MCF 10A (cell line): ENCODE measurements around the gene GCGR. TPM values are rescaled to one million over a fixed set of nuclear protein-coding genes. Genes with fewer than 3 reads are reported as not detected.

ENCODE experiments used
- BruUV-seq: library from RNA; stranded (reverse); fragments of 400-500 nt; replicated peaks from 2 replicates; lab custom pipeline; 2021; lab: Mats Ljungman, UMichigan
- CTCF ChIA-PET: fragments of 300-600 bp; sonication (Branson Sonifier 250); formaldehyde crosslinking; extraction: SDS; loops from one replicate; lab custom pipeline; 2021; ENCODE audit warnings: antibody characterized with exemption, inconsistent platforms; lab: Yijun Ruan, JAX
- POLR2A ChIA-PET: fragments of 300-600, 350-650 bp; sonication (Branson Sonifier 250); formaldehyde crosslinking; extraction: SDS; loops from one replicate; lab custom pipeline; 2020; ENCODE audit warnings: antibody characterized with exemption, inconsistent platforms; lab: Yijun Ruan, JAX
- DNase-seq: peaks from one replicate; pipeline ENCODE4 v3.0.0-alpha.2; 2018; ENCODE audit not compliant: unreplicated experiment
- H3K27ac Mint-ChIP-seq: one replicate; pipeline ENCODE4 v1.8.0; 2022; ENCODE audit warnings: mild to moderate bottlenecking, low read depth, mixed read lengths; ENCODE audit not compliant: unreplicated experiment
- H3K27me3 Mint-ChIP-seq: one replicate; pipeline ENCODE4 v1.8.0; 2022; ENCODE audit warnings: mixed read lengths; ENCODE audit not compliant: insufficient read depth, unreplicated experiment
- H3K36me3 Mint-ChIP-seq: one replicate; pipeline ENCODE4 v1.8.0; 2022; ENCODE audit warnings: mild to moderate bottlenecking, moderate library complexity, mixed read lengths; ENCODE audit not compliant: insufficient read depth, unreplicated experiment
- H3K4me1 Mint-ChIP-seq: one replicate; pipeline ENCODE4 v1.8.0; 2022; ENCODE audit warnings: mixed read lengths; ENCODE audit not compliant: insufficient read depth, unreplicated experiment
- H3K4me3 Mint-ChIP-seq: one replicate; pipeline ENCODE4 v1.8.0; 2022; ENCODE audit warnings: mild to moderate bottlenecking, moderate library complexity, mixed read lengths; ENCODE audit not compliant: unreplicated experiment
- H3K9me3 Mint-ChIP-seq: one replicate; pipeline ENCODE4 v1.8.0; 2022; ENCODE audit warnings: mixed read lengths; ENCODE audit not compliant: unreplicated experiment
- intact Hi-C: fragments of 100-400 bp; cut with micrococcal nuclease; formaldehyde crosslinking; loops from 2 replicates; pipeline ENCODE4 v1.14.1; 2022
- total RNA-seq: library from RNA; stranded (reverse); gene quantifications from 2 replicates; pipeline ENCODE4 v1.2.3, GENCODE V29; 2022
- TF ChIP-seq, protein P1 (sequence below): fragments of 200-600 bp; IDR thresholded peaks from one replicate; pipeline ENCODE4 v1.8.0; 2022; ENCODE audit warnings: antibody characterized with exemption, mild to moderate bottlenecking; ENCODE audit not compliant: unreplicated experiment

Gene GCGR
- total RNA-seq, 1 experiment from 2014 or later: not detected

DNA sequence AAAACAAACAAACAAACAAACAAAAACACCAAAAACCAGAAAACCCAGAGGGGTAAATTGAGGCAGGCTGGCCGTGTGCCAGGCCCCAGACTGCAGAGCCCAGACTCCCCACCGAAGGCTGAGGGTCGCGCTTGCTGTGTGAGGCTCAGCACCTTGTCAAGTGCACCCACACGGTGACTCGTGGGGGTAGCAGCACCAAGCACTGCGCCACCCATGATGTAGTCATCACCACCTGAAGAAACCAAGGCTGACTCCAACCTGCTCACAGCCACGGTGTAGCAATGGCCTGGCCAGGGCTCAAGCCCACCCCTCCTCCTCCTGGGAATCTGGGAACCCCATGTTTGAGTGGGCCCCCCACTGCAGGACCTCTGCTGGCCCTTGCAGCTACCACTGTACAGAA lies 17.2 kb downstream of the GCGR start:
- CTCF ChIA-PET: interaction anchor here (1.5 kb wide), 1 partner anchor 88 kb away, joined by 3 read pairs; no protein-coding TSS in a partner anchor
- no peaks in the 10 kb centered on the region for H3K36me3 Mint-ChIP-seq
- no TSS peak for BruUV-seq
- intact Hi-C loops: no loop called here
- H3K27me3 Mint-ChIP-seq: peaks cover 22% of the 10 kb centered on the region
- no peaks in the 10 kb centered on the region for H3K9me3 Mint-ChIP-seq
- H3K4me3 Mint-ChIP-seq: no peak overlapping the region
- no peak for DNase-seq
- TF ChIP-seq, protein P1, sequence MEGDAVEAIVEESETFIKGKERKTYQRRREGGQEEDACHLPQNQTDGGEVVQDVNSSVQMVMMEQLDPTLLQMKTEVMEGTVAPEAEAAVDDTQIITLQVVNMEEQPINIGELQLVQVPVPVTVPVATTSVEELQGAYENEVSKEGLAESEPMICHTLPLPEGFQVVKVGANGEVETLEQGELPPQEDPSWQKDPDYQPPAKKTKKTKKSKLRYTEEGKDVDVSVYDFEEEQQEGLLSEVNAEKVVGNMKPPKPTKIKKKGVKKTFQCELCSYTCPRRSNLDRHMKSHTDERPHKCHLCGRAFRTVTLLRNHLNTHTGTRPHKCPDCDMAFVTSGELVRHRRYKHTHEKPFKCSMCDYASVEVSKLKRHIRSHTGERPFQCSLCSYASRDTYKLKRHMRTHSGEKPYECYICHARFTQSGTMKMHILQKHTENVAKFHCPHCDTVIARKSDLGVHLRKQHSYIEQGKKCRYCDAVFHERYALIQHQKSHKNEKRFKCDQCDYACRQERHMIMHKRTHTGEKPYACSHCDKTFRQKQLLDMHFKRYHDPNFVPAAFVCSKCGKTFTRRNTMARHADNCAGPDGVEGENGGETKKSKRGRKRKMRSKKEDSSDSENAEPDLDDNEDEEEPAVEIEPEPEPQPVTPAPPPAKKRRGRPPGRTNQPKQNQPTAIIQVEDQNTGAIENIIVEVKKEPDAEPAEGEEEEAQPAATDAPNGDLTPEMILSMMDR: no peak
- H3K27ac Mint-ChIP-seq: no peak overlapping the region
- H3K4me1 Mint-ChIP-seq: peaks cover 6% of the 10 kb centered on the region
- POLR2A ChIA-PET: interaction anchor here (1.1 kb wide), 1 partner anchor 10 kb away, joined by 3 read pairs; no protein-coding TSS in a partner anchor

DNA sequence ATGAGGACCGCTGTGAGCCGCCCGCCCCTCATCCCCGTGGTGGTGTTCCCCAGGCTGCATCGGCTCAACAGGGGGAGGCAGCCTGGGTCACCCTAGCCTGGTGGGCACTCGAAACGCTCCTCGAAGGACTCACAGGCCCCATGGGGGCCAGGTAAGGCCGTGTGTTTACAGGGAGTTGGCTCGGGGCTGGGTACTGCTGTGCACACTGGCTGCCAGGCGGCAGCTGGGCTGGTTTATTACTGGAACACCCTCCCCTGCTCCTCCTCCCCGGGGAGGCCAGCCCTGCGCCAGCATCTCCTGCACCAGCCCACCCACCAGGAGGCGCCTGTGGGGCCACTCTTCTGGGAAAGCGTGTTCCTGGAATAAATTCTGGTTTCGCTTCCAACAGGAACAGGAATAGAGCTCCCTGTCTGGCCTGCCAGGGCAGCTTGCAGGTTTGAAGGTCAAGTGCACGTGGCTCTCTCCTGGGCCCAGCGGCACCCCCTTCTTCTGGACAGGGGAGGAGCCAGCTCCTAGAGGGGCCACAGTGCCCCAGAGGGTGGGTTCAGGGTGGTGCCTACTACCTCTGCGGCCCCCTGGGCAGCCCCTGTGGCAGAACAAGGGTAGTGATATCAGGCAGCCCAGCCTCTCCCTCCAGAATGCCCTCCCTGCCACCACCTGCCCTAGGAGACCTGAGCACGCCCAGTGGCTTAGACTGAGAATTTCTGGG lies 17.8 kb downstream of the GCGR start:
- no peak overlapping the region for H3K27ac Mint-ChIP-seq
- H3K9me3 Mint-ChIP-seq: no peaks in the 10 kb centered on the region
- no TSS peak for BruUV-seq
- H3K36me3 Mint-ChIP-seq: no peaks in the 10 kb centered on the region
- peak; percentile 89 for DNase-seq
- intact Hi-C loops: no loop called here
- TF ChIP-seq, protein P1: peak; percentile 27
- peaks cover 6% of the 10 kb centered on the region for H3K4me1 Mint-ChIP-seq
- POLR2A ChIA-PET: interaction anchor here (1.0 to 1.2 kb wide), 3 partner anchors 9 to 86 kb away, joined by 3 to 4 read pairs (median 3); no protein-coding TSS in a partner anchor
- H3K27me3 Mint-ChIP-seq: peaks cover 15% of the 10 kb centered on the region
- H3K4me3 Mint-ChIP-seq: no peak overlapping the region
- CTCF ChIA-PET: interaction anchor here (0.7 kb wide), 2 partner anchors 59 to 97 kb away, joined by 3 read pairs; no protein-coding TSS in a partner anchor

DNA sequence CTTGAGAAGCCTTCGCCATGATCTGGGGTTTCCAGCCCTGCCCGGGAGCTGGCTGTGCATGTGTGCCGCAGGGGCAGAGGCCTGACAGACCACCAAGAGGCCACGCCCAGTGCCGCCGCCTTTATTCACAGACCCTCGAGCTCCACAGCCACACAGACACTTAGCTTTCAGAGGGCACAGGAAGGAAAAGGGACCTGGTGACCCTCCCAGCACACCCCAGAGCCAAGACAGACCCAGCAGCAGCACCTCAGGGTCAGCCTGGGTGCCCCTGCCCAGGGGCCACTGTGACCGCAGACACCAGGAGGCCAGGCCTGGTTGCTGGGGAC lies 18.3 kb downstream of the GCGR start:
- Mint-ChIP-seq H3K27me3 (peaks cover 10% of the 10 kb centered on the region), H3K4me3 (no peak overlapping the region), H3K4me1 (peaks cover 6% of the 10 kb centered on the region), H3K9me3 (no peaks in the 10 kb centered on the region), H3K36me3 (no peaks in the 10 kb centered on the region), H3K27ac (no peak overlapping the region)
- DNase-seq: no peak
- intact Hi-C loops: no loop called here
- no TSS peak for BruUV-seq
- ChIA-PET POLR2A (interaction anchor here (1.0 to 1.2 kb wide), 3 partner anchors 9 to 87 kb away, joined by 3 to 4 read pairs (median 3); no protein-coding TSS in a partner anchor), CTCF (interaction anchor here (0.7 kb wide), 2 partner anchors 59 to 97 kb away, joined by 3 read pairs; no protein-coding TSS in a partner anchor)
- TF ChIP-seq, protein P1: no peak

DNA sequence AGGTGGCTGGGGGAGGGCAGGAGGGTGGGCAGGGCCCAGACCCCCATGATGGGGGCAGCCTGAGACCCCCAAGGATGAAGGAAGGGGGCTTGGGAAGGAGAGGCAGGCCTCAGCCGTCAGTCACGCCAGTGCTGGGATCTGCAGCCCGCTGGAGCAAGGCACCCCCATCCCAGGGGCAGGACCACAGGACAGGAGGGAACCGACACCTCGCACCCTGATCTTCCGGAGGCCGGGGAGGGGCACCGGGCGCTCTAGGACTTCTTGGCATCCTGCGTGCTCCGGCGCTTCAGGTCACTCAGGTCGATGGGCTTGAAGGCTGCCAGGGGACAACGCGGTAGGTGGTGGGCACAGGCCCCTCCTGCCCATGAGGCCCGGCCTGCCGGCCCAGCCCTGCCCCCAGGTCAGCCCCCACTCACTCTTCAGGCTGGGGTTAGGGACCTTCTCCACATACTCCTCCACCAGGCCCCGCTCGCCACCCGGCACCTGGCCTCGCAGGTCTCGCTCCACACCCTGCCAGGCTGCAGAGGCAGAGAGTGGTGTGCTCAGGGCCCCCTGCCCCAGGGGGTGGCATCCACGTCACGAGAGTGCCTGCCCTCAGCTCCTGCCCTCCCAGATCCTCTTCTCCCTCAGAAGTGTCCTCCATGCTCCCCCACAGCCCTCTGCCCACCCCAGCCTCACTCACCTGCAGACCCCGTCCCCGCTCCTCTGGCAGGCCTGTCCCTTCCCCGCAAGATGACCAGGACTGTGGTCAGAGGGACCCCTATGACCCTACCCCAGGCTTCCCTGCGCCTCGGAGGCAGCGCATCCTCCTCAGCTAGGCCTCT lies 19.3 kb downstream of the GCGR start:
- no peaks in the 10 kb centered on the region for H3K36me3 Mint-ChIP-seq
- no peak for DNase-seq
- no peak overlapping the region for H3K4me3 Mint-ChIP-seq
- TF ChIP-seq, protein P1: no peak
- intact Hi-C loops: no loop called here
- no TSS peak for BruUV-seq
- peaks cover under 1% of the 10 kb centered on the region for H3K27me3 Mint-ChIP-seq
- H3K9me3 Mint-ChIP-seq: no peaks in the 10 kb centered on the region
- ChIA-PET POLR2A (interaction anchor here (0.6 kb wide), 1 partner anchor 121 kb away, joined by 3 read pairs; no protein-coding TSS in a partner anchor), CTCF (no interaction called here)
- H3K4me1 Mint-ChIP-seq: no peaks in the 10 kb centered on the region
- no peak overlapping the region for H3K27ac Mint-ChIP-seq
